Measurements from ENCODE around the gene SHCBP1L.

SHCBP1L gene

DNA sequence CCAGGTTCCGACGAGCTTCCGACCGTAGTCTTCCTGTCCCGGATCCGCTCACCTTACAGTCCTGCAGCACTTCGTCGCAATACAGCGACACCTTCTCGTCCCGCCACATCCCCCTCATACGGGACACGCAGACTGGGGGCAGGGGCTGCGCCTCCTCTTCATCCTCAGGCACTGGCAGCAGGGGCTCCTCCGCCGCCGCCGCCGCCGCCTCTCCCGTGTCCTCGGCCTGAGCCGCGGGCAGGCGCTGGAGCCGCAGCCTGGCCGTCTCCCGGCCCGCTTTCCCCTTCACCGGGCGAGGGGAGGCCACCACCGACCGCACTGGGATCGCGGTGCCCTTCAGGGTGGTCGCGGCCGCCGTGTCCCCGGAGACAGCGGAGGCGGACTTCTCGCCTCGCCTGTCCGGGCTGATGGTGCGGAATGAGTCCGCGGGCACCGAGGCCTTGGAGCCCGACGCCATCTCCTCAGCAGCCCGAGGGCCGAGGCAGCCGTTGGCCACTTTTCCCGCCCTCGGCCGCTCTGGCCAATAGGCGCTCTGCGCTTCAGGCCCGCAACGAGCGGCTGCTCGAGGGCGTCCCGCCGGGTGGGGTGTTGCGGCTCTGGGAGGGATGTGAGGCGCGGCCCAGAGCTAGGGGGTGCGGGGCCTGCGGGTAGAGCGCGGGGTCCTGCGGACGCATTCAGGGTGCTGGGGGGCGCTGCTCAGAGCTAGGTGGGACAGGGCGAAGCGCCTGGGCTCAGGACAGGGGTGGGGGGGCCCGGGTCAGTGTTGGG, at the start of gene SHCBP1L:
SHCBP1L (minus strand) TSS at position 490 of the 768 bp plus-strand sequence; CDS start at position 457, 33 bp downstream.
- no peak for DNase-seq (ENCODE audit: low read depth)

- DNase-seq (ENCODE audit: low read depth) = no peak
These were observed 49.3 kb upstream of the SHCBP1L start for GRCh38 chr1:183002267-183002666.

GRCh38 chr1:183000167-183000962, 47.4 kb upstream of the SHCBP1L start:
- no peak for DNase-seq (ENCODE audit: low read depth)

GRCh38 chr1:182998482-182998881, 45.5 kb upstream of the SHCBP1L start:
- DNase-seq (ENCODE audit: low read depth) = no peak

DNA sequence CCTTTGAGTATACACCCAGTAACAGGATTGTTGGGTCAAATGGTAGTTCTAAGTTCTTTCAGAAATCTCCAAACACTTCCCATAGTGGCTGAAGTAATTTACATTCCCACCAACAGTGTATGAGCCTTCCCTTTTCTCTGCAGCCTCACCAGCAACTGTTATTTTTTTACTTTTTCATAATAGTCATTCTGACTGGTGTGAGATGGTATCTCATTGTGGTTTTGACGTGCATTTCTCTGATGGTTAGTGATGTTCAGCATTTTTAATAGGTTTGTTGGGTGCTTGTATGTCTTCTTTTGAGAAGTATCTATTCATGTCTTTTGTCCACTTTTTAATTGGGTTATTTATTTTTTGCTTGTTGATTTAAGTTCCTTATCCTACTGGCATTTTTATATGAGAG, 43.9 kb upstream of the SHCBP1L start:
- DNase-seq (ENCODE audit: low read depth) = no peak

DNA sequence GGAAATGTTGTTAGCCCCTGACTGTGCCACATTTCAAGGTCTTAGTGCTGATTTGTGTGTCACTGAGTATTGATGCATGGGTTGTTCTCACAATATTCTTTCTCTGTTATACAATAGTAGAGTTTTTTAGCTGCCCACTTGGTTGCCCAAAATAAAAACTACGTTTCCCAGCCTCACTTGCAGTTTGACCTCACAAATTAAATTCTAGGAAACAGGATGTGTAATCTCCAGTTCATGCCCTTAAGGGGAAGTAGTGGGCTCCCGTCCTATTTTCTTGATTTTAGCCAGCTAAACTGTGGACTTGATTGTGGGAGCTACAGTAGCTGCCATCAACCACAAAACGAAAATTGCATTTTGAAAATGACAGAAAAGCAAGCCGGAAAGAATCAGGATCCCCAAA, 42.9 kb upstream of the SHCBP1L start:
- DNase-seq (ENCODE audit: low read depth) = no peak

- no peak for DNase-seq (ENCODE audit: low read depth)
These were observed 40.8 kb upstream of the SHCBP1L start for GRCh38 chr1:182993746-182994145.

- DNase-seq (ENCODE audit: low read depth) = no peak
These were observed 37.6 kb upstream of the SHCBP1L start for GRCh38 chr1:182990413-182991144.

GRCh38 chr1:182985876-182986275, 32.9 kb upstream of the SHCBP1L start:
- DNase-seq (ENCODE audit: low read depth) = no peak

- no peak for DNase-seq (ENCODE audit: low read depth)
These were observed 31.7 kb upstream of the SHCBP1L start for GRCh38 chr1:182984621-182985020.

DNA sequence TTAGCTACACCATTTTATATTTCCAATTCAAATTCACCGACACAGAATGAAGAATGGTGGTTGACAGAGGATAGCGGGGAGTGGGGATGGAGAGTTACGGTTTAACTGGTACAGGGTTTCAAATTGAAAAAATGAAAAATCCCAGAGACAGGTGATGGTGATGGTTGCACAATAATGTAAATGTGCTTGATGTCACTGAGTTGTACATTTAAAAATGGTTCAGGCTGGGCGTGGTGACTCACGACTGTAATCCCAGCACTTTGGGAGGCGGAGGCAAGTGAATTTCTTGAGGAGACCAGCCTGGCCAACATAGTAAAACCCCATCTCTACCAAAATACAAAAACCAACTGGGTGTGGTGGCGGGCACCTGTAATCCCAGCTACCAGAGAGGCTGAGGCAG, 31.2 kb upstream of the SHCBP1L start:
- DNase-seq (ENCODE audit: low read depth) = no peak

GRCh38 chr1:182978151-182978853, 25.3 kb upstream of the SHCBP1L start:
- no peak for DNase-seq (ENCODE audit: low read depth)

GRCh38 chr1:182977480-182977879, 24.5 kb upstream of the SHCBP1L start:
- no peak for DNase-seq (ENCODE audit: low read depth)

GRCh38 chr1:182974506-182975191, 21.7 kb upstream of the SHCBP1L start:
- no peak for DNase-seq (ENCODE audit: low read depth)

GRCh38 chr1:182972829-182973228, 19.9 kb upstream of the SHCBP1L start:
- no peak for DNase-seq (ENCODE audit: low read depth)

DNA sequence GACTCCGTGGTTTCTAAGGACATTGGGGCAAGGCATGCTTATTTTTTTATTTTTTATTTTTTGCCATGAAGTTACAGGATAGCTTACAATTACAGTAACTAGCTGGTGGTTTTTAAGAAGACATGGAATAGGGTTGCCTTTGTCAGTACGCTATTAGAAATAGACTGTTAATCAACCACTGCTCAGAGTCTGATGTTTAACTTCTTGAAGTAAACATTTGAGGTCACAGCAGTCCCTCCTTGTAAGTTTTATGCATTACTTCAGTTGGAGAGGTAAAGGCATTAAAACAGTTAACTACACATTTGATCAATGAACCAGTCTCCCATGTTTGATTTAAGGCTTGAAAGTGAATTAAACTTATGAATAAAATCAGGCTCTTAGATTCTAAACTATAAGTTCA, 19.3 kb upstream of the SHCBP1L start:
- DNase-seq (ENCODE audit: low read depth) = no peak

DNA sequence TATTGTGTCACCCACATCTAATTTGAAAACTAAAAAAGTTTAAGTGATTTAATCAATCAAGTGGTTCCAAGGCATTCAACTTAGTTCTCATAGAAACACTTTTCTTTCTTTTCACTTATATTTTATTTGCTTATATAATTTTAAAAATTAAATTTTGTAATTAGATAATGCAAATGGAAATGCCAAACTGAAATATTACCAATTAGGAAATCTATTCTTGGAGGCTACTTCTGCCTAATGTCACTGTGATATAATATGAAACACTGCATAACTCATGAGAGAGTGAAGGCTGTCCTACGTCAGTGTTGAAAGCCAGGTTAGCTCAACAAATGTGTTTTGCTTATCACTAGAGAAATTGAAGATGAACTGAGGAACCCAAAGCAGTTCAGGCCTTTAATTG, 18.3 kb upstream of the SHCBP1L start:
- no peak for DNase-seq (ENCODE audit: low read depth)

DNA sequence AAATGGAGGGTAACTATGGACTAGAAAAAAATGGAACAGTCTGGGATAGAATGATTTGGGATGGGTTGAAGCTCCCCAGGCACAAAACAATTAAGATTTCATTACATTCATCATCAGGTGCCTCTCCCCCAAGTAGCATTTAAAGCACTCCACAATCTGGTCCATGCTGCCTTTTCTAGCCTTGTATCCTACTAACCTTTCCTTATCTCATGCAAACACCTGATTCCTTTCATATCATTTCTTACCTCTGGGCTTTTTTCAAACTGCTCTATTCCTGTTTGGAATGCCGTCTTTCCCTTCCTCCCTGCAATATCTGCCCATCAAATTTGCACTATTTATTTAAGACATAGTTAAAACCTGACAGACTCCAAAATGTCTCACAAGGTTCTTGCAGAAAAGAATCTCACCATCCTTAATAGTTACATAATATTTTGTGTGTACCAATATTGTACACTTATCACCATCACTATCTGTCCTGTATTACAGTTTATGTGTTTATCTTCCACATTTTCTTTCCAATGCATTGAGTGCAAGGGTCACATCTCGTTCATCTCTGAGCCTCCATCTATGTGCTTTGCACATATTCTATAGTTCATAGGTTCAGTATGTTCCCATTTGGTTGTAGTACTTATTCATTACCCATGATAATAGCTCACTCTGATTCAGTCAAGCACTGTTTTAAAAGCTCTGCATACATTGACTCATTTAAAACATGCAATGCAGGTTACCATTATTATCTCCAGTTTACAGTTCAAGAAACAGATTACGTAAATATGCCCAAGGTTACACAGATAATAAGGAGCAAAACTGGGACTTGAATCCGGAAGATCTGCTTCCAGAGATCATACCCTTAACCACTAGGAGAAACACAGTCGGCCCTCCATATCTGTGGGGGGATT, 16.1 kb upstream of the SHCBP1L start:
- no peak for DNase-seq (ENCODE audit: low read depth)

DNA sequence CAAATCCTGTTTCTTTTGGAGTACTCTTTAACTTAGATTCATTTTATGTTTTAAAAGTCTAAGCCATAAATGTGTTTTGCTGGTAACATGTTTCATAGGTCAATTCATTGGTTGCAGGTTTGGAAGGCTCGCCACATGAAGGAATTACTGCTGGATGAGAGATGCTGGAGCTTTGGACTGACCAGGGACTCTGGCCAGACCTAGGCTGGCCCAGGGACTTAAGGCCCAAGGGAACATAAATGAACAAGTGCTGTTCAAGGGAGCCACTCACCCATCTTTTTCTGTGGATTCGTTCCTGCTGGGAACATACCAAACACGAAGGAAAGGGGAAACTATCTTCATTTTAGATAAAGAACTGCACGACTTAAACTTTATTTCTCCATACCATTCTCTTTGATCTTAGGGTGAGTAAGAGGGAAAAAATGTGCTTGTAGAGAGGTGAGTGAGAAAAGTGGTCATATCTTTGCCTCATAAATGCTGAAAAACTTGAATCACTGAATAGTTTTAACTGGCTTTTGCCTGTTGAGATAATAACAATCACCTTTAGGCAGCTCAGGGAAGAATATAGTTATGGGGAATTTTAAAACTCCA, 15.3 kb upstream of the SHCBP1L start:
- no peak for DNase-seq (ENCODE audit: low read depth)

- DNase-seq (ENCODE audit: low read depth) = no peak
These were observed 12.9 kb upstream of the SHCBP1L start for GRCh38 chr1:182965861-182966260.

Data from stimulated activated CD8-positive, alpha-beta memory T cell treated with anti-CD3 and anti-CD28 coated beads, Interleukin-12 subunit alpha, Interleukin-12 subunit beta, amount 100 ng/mL, for 4 hours (primary cell).